Measurements from ENCODE around the gene PWP1. TPM values are rescaled to one million over a fixed set of nuclear protein-coding genes. Genes with fewer than 3 reads are reported as not detected.
A peak's percentile ranks its signal among the peaks of the same experiment; 100 is the strongest.

Gene PWP1
- total RNA-seq, 2 donors from 2014 or later: 38.4 to 72.9 TPM

DNA sequence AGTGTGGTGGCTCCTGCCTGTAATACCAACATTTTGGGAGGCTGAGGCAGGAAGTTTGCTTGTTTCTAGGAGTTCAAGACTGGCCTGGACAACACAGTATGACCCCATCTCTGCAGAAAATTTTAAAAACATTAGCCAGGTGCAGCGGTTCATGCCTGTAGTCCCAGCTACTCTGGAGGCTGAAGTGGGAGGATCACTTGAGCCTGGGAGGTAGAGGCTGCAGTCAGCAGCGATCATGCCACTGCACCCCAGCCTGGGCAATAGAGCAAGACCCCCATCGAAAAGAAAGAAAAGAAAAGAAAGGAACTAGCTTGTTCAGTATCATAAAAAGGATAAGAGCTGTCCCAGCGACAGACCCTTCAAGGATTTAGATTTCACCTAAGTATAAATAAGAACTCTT lies 18.1 kb upstream of the PWP1 start:
- no peaks in the 10 kb centered on the region for H3K36me3 ChIP-seq
- TF ChIP-seq, protein P1, sequence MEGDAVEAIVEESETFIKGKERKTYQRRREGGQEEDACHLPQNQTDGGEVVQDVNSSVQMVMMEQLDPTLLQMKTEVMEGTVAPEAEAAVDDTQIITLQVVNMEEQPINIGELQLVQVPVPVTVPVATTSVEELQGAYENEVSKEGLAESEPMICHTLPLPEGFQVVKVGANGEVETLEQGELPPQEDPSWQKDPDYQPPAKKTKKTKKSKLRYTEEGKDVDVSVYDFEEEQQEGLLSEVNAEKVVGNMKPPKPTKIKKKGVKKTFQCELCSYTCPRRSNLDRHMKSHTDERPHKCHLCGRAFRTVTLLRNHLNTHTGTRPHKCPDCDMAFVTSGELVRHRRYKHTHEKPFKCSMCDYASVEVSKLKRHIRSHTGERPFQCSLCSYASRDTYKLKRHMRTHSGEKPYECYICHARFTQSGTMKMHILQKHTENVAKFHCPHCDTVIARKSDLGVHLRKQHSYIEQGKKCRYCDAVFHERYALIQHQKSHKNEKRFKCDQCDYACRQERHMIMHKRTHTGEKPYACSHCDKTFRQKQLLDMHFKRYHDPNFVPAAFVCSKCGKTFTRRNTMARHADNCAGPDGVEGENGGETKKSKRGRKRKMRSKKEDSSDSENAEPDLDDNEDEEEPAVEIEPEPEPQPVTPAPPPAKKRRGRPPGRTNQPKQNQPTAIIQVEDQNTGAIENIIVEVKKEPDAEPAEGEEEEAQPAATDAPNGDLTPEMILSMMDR (IDR thresholded peaks at IDR 0.05): no peak
- no peaks in the 10 kb centered on the region for H3K4me1 ChIP-seq (ENCODE audit: control insufficient read depth in 1 of 2, low read depth in 2 of 2)
- DNase-seq (ENCODE audit: low spot score) (no peak), ATAC-seq (ENCODE audit: insufficient number of reproducible peaks, low FRiP score, low read depth) (no peak)
- H3K27ac ChIP-seq: no peak overlapping the region
- no peak overlapping the region for H3K4me3 ChIP-seq
- no peaks in the 10 kb centered on the region for H3K27me3 ChIP-seq (replicated peaks; ENCODE audit: insufficient read depth)
- H3K9me3 ChIP-seq: no peaks in the 10 kb centered on the region

DNA sequence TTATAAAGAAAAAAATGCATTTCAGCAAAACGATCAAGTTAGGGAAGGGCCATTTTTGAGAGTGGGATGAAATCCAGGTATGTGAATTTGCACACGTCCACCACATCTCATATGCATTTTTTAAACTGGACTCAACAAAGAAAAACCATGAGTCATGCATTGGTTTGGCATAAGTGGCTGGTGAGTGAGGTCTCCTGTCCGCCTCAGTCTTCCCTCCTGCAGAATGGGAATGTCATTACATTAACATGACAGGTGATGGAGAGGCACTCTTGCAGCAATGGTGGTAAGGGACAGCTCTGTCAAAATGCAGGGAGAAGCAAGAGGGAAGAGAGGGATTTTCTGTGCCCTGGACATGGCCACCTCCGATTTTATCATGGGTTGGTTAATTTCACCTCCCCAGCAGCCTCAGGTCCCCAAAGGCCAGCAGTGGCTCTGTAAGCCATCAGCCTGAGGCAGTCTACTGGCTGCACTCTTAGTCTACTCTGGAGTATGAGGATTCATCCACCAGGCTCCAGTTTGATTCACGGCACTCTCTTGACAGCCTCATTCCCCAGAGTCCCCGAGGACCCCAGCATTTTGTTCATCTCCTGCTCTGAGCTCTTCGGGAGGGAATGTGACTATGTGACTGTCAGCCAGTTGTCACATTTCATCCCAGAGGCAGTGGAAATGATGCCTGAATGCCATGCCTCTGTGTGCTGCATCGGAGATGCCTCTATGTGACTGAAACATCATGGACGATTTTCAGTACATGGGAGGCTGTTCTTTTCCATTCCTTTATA lies 17.1 kb upstream of the PWP1 start:
- H3K4me1 ChIP-seq (ENCODE audit: control insufficient read depth in 1 of 2, low read depth in 2 of 2): no peaks in the 10 kb centered on the region
- H3K36me3 ChIP-seq: no peaks in the 10 kb centered on the region
- no peak overlapping the region for H3K27ac ChIP-seq
- no peak overlapping the region for H3K4me3 ChIP-seq
- ATAC-seq (ENCODE audit: insufficient number of reproducible peaks, low FRiP score, low read depth) (no peak), DNase-seq (ENCODE audit: low spot score) (no peak)
- no peaks in the 10 kb centered on the region for H3K9me3 ChIP-seq
- H3K27me3 ChIP-seq (replicated peaks; ENCODE audit: insufficient read depth): no peaks in the 10 kb centered on the region
- TF ChIP-seq, protein P1 (IDR thresholded peaks at IDR 0.05): no peak

DNA sequence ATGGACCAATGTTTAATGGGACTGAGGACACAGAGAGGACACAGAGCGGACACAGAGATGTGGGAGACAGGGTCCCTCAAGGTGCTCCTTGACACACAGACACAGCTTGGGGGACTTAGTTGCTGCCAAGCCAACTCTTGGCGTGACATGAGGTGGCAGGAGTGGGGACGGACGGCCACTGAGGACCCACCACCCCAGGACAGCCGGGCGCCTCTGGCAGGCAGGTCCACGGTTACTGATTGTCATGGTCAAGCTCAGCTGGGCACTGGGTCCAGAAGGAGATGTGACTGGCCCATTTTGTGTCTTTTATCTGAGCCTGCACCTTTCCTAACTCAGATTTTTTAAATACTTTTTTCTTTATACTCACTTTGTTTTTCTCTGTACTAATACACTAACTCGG lies 15.7 kb upstream of the PWP1 start:
- no peak overlapping the region for H3K4me3 ChIP-seq
- DNase-seq (ENCODE audit: low spot score) (no peak), ATAC-seq (ENCODE audit: insufficient number of reproducible peaks, low FRiP score, low read depth) (no peak)
- no peaks in the 10 kb centered on the region for H3K4me1 ChIP-seq (ENCODE audit: control insufficient read depth in 1 of 2, low read depth in 2 of 2)
- no peaks in the 10 kb centered on the region for H3K9me3 ChIP-seq
- no peaks in the 10 kb centered on the region for H3K36me3 ChIP-seq
- H3K27ac ChIP-seq: no peak overlapping the region
- TF ChIP-seq, protein P1 (IDR thresholded peaks at IDR 0.05): no peak
- H3K27me3 ChIP-seq (replicated peaks; ENCODE audit: insufficient read depth): no peaks in the 10 kb centered on the region

DNA sequence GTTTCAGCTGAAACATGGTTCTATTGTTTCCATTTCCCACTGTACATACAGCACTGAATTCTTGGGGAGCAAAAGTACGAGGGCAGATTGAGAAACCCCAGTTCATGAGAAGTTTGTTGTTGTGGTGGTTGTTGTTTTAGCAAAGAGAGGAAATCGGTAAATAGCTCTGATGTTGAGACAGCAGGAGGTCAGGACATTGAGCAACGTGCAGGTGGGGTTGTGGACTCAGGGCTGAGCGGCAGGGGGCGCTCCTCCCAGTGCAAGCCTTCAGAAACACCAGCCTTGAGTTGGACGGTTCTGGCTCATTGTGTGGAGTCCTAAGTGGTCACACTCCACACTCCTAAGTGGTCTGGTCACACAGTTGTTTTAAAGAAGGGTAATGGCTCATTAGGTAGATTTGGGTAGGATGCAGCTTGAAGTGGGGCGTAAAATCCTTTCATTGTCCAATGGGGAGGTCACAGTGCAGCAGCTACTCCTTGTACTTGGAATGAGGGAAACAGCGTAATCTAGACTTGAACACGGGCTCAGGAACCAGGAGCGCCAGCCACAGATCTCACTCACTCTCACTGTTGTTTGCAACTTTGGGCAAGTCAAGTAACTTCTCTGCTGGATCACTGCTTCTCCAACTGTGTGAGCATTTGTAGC lies 14.5 kb upstream of the PWP1 start:
- DNase-seq (ENCODE audit: low spot score) (no peak), ATAC-seq (ENCODE audit: insufficient number of reproducible peaks, low FRiP score, low read depth) (peak; percentile 9)
- no peaks in the 10 kb centered on the region for H3K36me3 ChIP-seq
- no peaks in the 10 kb centered on the region for H3K4me1 ChIP-seq (ENCODE audit: control insufficient read depth in 1 of 2, low read depth in 2 of 2)
- H3K4me3 ChIP-seq: no peak overlapping the region
- H3K9me3 ChIP-seq: no peaks in the 10 kb centered on the region
- TF ChIP-seq, protein P1 (IDR thresholded peaks at IDR 0.05): no peak
- H3K27me3 ChIP-seq (replicated peaks; ENCODE audit: insufficient read depth): no peaks in the 10 kb centered on the region
- H3K27ac ChIP-seq: no peak overlapping the region

DNA sequence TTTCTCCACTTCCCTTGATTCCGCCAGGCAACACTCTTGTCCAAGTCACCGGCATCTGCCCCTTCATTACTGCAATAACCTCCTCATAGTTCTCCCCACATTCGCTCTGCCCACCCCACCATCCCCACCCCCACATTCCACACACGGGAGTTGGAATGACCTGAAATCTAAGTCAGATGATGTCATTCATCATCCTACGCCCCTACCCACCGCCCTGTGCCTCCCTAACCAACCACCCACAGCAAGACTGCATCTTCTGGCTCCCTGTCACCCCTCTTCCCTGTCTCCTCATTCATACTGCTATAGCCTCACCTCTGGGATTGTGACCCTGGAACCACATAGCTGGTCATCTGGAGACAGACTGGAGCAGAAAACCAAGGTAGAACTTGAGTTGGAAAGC lies 7.9 kb upstream of the PWP1 start:
- H3K27me3 ChIP-seq (replicated peaks; ENCODE audit: insufficient read depth): no peaks in the 10 kb centered on the region
- TF ChIP-seq, protein P1 (IDR thresholded peaks at IDR 0.05): no peak
- DNase-seq (ENCODE audit: low spot score) (no peak), ATAC-seq (ENCODE audit: insufficient number of reproducible peaks, low FRiP score, low read depth) (no peak)
- no peaks in the 10 kb centered on the region for H3K4me1 ChIP-seq (ENCODE audit: control insufficient read depth in 1 of 2, low read depth in 2 of 2)
- no peaks in the 10 kb centered on the region for H3K9me3 ChIP-seq
- H3K4me3 ChIP-seq: no peak overlapping the region
- H3K27ac ChIP-seq: no peak overlapping the region
- H3K36me3 ChIP-seq: no peaks in the 10 kb centered on the region
